ENCODE results near the gene RAB3IL1.

The RAB3IL1 gene

DNA sequence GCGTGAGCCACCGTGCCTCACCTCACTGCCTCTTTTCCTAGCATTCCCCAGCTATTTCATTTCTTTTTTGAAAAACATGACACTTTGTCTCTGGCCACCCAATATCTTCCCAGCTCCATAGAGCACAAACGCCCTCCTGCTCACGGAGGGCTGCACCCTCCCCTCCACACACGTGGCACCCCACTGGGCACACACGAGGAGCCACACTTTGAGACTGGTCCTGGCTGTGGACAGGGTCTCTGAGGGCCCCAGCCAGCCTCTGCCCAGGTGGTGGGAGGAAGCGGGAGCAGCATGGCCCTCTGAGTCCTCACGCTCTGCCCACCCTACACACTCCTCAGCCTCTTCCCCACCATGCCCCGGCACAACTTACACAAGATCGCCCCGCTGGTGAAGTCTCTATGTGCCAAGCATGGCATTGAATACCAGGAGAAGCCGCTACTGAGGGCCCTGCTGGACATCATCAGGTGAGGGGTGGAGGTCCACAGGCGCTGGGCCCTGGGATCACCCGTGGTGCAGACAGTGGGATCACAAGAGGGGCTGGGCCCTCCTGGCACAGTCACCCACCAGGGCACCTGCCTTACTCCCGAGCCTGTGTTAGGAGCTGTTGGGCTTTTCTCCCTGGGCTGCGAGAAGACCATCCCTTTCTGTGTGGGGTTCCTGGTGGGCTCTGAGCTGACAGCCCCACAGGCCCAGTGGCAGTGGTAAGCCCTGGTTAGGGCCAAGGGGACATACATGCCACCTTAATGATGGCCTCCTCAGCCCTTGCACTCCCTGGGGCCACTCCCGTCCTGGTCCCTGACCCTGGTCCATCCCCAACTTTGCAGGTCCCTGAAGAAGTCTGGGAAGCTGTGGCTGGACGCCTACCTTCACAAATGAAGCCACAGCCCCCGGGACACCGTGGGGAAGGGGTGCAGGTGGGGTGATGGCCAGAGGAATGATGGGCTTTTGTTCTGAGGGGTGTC, 52.3 kb downstream of the RAB3IL1 start:
- DNase-seq (ENCODE audit: low read depth) = no peak

DNA sequence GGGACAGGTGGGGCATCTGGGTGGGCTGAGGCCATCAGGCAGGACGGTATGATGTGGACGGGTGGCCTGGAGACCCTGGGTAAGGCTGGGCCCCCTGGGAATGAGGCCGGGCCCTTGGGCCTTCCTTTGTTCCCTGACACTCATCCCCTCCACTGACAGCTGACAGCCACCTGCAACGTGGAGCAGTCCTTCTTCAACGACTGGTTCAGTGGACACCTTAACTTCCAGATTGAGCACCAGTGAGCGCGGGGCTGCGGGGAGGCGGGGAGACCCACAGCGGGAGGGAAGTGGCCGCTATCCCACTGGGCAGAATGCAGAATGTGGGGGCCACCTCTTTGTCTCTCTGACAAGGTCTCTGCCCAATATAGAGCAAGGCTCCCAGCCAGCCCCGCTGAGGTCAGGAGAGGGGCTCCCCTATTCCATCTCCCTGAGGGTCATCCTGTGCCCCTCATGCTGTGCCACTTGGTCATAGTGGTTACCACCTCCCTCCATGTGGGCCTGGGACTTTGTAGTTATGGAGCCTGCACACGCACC, 53.8 kb downstream of the RAB3IL1 start:
- DNase-seq (ENCODE audit: low read depth) = no peak

DNA sequence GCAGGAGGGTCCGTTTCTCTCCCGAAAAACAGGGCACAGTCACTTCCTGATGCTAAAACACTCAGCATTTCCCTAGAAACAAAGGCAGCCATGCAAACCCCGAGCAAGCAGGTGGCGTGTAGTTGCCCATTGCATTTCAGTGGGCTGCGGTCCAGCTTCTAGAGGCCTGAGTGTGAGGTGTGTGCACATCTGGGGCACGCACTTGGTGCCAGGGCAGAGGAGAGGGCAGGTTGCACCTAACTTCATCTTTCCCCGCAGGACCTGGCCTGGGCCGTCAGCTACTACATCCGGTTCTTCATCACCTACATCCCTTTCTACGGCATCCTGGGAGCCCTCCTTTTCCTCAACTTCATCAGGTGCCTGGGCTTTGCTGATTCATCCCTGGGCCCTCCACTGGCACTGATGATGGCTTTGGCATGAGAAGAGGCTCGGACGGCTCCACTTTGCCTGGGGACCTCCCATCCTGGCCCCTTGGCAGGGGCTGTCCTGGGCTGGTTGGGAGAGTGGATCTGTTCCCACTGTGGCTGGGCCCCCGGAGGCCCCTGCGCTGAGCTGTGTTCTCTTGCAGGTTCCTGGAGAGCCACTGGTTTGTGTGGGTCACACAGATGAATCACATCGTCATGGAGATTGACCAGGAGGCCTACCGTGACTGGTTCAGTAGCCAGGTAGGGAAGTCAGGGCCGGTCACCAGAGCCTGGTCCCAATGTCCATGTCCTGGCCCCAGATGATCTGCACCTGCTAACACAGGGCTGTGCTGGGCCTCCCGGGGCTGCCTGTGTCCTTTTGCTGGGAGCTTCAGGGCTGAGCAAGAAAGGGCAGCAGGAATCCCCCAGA, 54.4 kb downstream of the RAB3IL1 start:
- no peak for DNase-seq (ENCODE audit: low read depth)

DNA sequence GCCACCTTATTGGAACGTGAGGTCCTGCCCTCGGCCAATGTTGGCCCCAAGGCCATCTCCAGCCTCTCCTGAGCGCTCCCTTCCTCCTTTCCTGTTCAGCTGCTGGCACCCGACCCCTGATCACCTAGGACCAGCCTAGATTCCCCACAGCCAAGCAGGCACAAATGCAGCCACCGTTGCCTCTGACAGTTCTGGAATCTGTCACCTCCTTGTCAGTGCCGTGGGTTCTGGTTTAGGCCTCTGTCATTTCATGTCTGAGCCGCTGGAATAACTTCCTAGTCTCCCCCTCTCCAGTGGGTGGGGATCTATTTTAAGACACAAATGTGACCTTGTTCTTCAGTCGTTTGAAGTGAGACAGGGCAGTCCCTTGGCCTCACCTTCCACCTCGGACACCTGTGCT, 55.7 kb downstream of the RAB3IL1 start:
- DNase-seq (ENCODE audit: low read depth) = no peak

DNA sequence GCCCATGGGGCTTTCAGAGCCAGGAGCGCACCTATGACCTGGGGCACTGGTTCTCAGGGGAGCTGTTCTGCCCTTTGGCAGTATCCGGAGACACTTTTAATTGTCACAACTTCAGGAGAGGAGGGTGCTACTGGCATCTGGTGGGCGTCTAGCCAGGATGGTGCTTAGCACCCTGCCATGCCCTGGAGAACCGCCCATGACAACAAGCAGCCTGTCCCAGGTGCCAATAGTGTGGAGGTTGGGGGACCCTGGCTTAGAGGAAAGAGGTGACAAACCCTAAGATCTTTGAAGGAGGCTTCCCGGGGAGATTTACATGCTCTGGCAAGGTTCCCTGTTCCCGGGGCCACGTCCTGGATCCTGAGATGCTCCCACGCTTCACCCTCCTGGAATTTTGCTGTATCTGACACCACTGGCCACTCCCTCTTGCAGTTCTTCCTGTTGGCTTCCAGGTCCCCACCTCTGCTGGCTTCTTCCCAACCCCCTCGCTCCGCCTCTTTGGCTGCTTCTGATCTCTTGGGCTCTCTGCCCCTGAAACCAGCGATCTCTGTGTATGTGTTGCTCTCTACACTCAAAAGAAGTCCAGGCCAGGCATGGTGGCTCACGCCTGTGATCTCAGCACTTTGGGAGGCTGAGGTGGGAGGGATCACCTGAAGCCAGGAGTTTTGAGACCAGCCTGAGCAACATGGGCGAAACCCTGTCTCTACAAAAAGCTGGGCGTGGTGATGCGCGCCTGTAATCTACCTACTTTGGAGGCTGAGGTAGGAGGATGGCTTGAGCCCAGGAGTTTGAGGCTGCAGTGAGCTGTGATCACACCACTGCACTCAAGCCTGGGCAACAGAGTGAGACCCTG, 57.1 kb downstream of the RAB3IL1 start:
- DNase-seq (ENCODE audit: low read depth) = no peak

DNA sequence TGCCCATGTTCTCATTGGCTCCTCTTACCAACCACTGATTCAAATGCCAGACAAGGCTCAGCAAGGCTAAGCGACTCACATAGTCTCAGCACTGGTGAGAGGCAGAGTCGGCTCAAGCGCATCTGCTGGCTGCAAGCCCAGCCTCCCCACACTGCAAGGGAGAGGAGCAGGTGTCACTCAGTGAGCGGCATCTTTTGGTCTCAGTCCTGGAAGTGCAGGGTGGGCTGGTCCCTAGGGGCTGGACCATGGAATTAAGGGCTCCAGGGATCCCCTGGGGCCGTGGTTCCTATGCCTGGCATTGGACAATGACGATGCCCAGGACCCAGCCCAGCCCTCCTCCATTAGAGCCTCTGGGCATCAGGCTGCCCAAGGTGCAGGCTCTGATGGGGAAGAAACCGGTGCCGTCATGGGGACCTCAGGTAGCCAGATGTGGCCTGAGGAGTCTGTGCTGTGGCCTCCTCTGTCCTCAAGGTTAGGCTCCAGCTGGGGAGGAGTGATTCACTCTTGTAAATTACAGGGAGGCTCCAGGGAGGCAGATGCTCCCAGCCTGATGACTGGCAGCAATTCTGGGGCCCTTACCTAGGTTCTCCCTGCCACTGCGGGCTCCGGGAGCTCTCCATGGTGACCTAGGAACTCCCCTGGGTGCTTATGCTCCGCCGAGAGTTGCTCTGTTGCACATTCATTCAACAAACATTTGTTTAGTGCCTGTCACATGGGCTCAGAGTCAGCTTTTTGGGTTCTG, 61.3 kb downstream of the RAB3IL1 start:
- no peak for DNase-seq (ENCODE audit: low read depth)

GRCh38 chr11:61854966-61855714, 62.2 kb downstream of the RAB3IL1 start:
- no peak for DNase-seq (ENCODE audit: low read depth)

GRCh38 chr11:61854206-61854895, 63.0 kb downstream of the RAB3IL1 start:
- DNase-seq (ENCODE audit: low read depth) = no peak

GRCh38 chr11:61853698-61854169, 63.6 kb downstream of the RAB3IL1 start:
- no peak for DNase-seq (ENCODE audit: low read depth)

DNA sequence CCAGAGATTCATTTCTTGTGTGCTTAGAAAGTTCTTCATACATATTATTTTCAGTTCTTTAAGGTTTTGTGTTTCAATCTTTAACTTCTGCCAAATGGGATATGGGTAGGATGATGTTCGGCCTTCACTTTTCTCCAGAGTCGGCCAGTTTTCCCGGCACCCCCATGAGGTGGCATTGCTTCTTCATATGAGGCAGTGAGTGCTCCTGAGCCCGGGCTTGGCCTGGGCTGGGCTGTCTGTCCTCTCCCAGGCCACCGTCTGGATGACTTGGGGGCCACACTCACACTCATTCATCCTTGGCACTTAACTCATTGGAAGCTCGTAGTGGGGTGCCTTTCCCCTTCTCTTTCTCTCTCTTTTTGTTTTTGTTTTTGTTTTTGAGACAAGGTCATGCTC, 65.5 kb downstream of the RAB3IL1 start:
- DNase-seq (ENCODE audit: low read depth) = no peak

- DNase-seq (ENCODE audit: low read depth) = no peak
Measured at GRCh38 chr11:61851113-61851899, 66.1 kb downstream of the RAB3IL1 start.

DNA sequence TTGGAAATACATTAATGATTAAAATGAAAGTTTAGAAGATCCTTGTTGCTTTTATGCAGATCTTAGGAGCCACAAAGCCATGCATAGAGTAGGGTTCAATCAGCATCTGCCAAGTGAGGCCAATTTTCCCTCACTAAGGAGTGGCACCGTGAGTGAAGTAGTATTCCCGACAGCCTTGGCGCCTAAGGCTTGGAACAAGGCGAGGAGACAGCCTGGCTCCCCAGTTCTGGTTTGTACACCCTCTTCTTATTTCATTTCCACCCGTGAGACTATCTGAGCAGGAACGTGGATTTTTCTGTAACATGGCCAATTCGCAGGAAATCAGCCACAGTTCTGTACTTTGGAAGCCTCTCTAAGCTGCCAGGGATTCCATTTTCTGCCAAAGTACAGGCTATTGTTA, 66.7 kb downstream of the RAB3IL1 start:
- no peak for DNase-seq (ENCODE audit: low read depth)

- DNase-seq (ENCODE audit: low read depth) = no peak
Measured at GRCh38 chr11:61848631-61849030, 68.7 kb downstream of the RAB3IL1 start.

GRCh38 chr11:61847914-61848581, 69.3 kb downstream of the RAB3IL1 start:
- no peak for DNase-seq (ENCODE audit: low read depth)
